Glomerular visceral epithelial cell (primary cell): ENCODE results near the gene ALKAL2.

Experiments
- DNase-seq: peaks from one replicate; pipeline ENCODE4 v3.0.0-alpha.2; 2016; ENCODE audit errors: extremely low spot score

Gene ALKAL2

GRCh38 chr2:290090-290722, 2.3 kb upstream of the ALKAL2 start:
- peak; percentile 63 for DNase-seq

DNA sequence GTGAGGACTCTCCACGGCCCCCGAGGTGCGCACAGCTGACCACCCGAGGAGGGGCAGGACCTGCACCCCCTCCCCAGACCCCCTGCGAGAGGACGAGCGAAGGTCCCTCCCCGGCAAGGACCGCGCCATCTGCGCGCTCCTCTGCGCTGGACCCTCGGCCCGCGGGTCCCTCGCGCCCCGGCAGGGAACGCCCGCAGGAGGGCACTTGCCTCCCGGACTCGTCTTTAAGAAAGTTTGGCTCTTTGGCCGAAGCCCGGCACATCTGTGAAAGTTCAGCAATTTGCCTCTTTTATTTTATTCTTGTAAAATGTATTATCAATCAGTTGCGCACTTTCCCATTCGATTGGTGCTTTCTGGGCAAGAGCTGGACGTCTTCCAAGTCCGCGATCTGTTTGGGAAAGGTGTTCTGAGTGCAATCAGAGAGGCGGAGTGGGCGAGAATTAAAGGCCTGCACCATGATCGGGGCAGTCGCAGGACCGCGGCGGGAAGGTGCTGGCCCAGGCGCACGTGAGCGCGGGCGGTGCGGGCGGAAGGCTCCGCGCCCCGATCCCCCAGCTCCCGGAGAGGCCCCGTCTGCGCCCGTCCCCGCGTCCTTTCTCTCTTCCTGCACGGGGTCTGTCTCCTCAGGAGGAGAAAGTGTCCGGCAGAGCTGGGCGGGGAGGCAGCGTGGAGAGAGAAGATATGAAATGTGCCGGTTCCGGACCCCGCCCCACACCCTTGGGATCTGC, 1.6 kb upstream of the ALKAL2 start:
- no peak for DNase-seq

- no peak for DNase-seq
Measured at GRCh38 chr2:288758-289361, 969 bp upstream of the ALKAL2 start.

GRCh38 chr2:287471-287885, 413 bp downstream of the ALKAL2 start:
- DNase-seq: no peak

- no peak for DNase-seq
Measured at GRCh38 chr2:286774-287392, 1.0 kb downstream of the ALKAL2 start.

DNA sequence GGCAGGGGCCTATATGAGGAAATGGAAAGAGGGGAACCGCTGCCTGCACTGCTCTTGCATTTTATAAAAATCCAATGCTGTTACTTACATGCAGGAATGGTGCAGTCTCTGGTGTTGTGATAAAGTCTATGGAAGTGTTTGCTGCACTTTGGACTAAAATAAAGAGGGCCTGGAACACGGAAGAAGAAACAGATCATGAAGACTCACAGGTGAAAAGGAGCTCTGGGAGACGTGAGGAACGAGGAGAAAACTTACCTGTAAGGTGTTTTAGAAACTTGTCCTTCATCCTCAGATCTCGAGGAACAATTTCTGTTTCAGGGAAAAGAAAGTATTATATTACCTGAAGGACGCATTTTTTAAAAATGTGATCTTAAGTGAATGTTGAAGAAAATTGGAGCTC, 1.9 kb downstream of the ALKAL2 start:
- no peak for DNase-seq

GRCh38 chr2:285531-285930, 2.4 kb downstream of the ALKAL2 start:
- peak; percentile 39 for DNase-seq

- DNase-seq: no peak
Measured at GRCh38 chr2:284896-285492, 2.9 kb downstream of the ALKAL2 start.

- peak; percentile 20 for DNase-seq
Measured at GRCh38 chr2:283996-284794, 3.7 kb downstream of the ALKAL2 start.

DNA sequence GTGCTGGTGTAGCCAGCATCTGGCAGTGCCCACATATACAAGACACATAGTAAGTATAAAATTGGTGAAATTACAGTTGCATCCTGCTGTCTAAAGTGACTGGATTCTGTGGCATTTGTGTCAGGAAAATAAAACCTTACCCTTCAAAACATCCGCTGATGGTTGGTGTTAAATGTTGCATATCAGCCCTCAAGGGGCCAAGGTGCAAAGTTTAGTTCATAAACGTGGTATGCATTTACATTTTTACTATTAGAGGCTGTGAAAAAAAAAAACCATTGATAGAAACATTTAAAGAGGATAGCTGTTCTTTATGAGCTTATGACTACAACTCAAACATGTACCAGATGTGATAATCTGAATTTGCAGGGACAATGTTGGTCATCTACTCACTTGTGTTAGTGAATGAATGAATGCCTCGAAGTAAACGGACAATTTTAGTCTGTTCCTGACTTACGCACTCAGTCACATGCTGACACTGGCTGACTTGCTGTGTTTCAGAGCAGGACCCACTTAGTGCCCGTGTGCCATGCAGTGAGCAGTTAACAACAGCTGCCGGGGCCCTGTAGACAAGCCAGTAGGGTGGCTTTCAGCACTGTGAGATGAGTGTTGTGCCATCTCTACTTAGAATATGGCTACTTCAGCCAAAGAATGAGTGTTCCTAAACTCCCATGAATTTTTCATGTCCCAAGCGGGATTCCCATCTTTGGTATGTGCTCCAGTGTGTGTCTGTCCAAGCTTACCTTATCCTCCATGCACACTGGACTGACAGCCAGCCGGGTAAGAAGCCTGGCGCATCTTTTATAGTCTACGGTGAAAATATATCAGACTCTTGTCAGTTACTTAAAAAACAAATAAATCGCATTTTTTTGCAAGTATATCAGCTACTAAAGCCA, 5.3 kb downstream of the ALKAL2 start:
- DNase-seq: no peak

- DNase-seq: no peak
Measured at GRCh38 chr2:281381-281780, 6.5 kb downstream of the ALKAL2 start.

- no peak for DNase-seq
Measured at GRCh38 chr2:280650-281110, 7.2 kb downstream of the ALKAL2 start.

DNA sequence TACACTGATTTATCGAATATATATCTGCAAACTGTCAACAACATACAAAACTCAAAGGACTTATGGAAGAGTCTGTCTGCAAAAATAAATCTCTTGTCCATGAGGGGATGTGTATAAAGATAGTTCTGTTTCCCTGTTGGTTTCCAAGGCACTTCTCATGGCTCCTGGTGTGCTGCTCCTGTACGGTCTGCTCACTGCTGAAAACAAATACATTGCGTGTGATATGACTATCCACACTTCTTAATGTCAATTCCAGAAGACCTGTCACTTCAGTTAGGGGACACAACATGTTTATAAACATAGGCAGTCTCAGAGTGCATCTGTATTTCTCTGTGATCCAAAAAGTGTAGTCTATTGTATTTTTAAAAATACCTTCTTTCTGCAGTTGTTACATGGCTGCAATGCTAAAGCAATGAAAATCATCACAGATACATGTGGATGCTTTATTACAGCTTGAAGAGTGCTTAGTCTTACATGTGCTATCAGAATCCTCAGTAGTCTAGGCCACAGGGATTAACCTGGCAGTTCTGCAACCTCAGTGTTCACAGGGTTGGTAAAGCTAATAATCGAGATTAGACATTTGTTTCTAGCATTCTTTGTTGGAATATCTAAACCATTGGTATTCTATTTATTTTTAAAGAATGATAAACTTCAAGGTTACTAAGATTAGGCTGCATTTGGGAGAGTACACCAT, 7.8 kb downstream of the ALKAL2 start:
- DNase-seq: no peak

GRCh38 chr2:279366-279765, 8.5 kb downstream of the ALKAL2 start:
- DNase-seq: no peak

GRCh38 chr2:278927-279320, 9.0 kb downstream of the ALKAL2 start:
- no peak for DNase-seq

GRCh38 chr2:278312-278926, 9.5 kb downstream of the ALKAL2 start:
- no peak for DNase-seq

GRCh38 chr2:275466-275865, 12.4 kb downstream of the ALKAL2 start:
- DNase-seq: no peak

DNA sequence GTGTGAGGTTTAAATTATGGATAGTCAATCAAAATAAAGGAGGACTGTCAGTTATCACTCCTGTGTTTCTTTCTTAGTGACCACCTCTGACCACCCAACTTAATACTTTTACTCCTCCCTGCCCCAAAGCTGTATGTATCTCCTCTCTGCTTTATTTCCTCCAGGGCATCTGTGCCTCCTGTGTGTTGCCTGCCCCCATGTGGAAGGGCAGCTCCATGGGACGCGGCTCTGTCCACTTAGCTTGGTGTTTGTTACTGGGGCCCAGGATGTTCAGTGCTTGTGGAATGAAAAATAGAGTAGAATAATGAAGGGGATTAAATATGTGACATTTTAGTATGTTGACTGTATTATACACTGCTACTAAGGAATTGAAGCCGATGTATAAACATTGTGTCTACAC, 13.4 kb downstream of the ALKAL2 start:
- no peak for DNase-seq

DNA sequence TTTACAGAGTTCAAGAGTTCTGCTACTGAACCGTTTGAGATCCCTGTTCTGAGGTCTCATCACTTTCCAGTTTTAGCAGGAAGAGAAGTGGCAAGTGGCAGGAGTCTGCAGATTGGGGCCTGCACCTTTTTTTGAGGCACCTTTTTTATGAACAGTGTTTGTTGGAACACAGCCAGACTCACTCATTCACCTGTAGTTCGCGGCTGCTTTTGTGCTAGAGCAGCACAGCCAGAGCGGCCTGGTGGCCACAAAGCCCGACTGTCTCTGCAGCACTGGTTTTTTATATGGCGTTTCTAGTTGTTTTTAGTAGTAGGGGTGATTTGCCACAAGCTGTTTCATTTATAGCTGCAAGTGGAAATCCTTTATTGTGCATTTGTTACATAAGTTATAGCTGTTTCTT, 14.6 kb downstream of the ALKAL2 start:
- DNase-seq: no peak
